ENCODE measurements around the gene HIGD1A. TPM values are rescaled to one million over a fixed set of nuclear protein-coding genes. Genes with fewer than 3 reads are reported as not detected.
A peak's percentile ranks its signal among the peaks of the same experiment; 100 is the strongest.

HIGD1A gene
- total RNA-seq, 1 donor from 2014 or later, result 82.4 TPM

- Mint-ChIP-seq H3K36me3 (ENCODE audit: low read depth) (peaks cover 13% of the 10 kb centered on the region), H3K27me3 (ENCODE audit: low read depth) (peaks cover 1% of the 10 kb centered on the region), H3K9me3 (no peaks in the 10 kb centered on the region), H3K4me3 (no peak overlapping the region), H3K27ac (ENCODE audit: unreplicated experiment) (no peak overlapping the region), H3K4me1 (peaks cover 52% of the 10 kb centered on the region)
- DNase-seq (ENCODE audit: low read depth, low spot score), result no peak
- TF ChIP-seq CTCF (conservative IDR thresholded peaks at IDR 0.05), result no peak
Observed at GRCh38 chr3:42800251-42800650, 4.0 kb downstream of the HIGD1A start.

- no peaks in the 10 kb centered on the region for H3K27me3 Mint-ChIP-seq (ENCODE audit: low read depth)
- peaks cover 47% of the 10 kb centered on the region for H3K4me1 Mint-ChIP-seq
- peaks cover 13% of the 10 kb centered on the region for H3K36me3 Mint-ChIP-seq (ENCODE audit: low read depth)
- TF ChIP-seq CTCF (conservative IDR thresholded peaks at IDR 0.05), result no peak
- no peaks in the 10 kb centered on the region for H3K9me3 Mint-ChIP-seq
- no peak for DNase-seq (ENCODE audit: low read depth, low spot score)
- H3K27ac Mint-ChIP-seq (ENCODE audit: unreplicated experiment), result no peak overlapping the region
- peak overlapping the region; percentile 47 for H3K4me3 Mint-ChIP-seq
Observed at GRCh38 chr3:42799376-42799775, 4.9 kb downstream of the HIGD1A start.

- Mint-ChIP-seq H3K4me3 (peak overlapping the region; percentile 68), H3K27ac (ENCODE audit: unreplicated experiment) (peak overlapping the region; percentile 62), H3K9me3 (no peaks in the 10 kb centered on the region), H3K27me3 (ENCODE audit: low read depth) (no peaks in the 10 kb centered on the region), H3K36me3 (ENCODE audit: low read depth) (peaks cover 23% of the 10 kb centered on the region), H3K4me1 (peaks cover 24% of the 10 kb centered on the region)
- no peak for TF ChIP-seq CTCF (conservative IDR thresholded peaks at IDR 0.05)
- DNase-seq (ENCODE audit: low read depth, low spot score), result no peak
Observed at GRCh38 chr3:42796332-42796885, 7.9 kb downstream of the HIGD1A start.

GRCh38 chr3:42795621-42796181 lies 8.6 kb downstream of the HIGD1A start:
- H3K9me3 Mint-ChIP-seq, result no peaks in the 10 kb centered on the region
- H3K27ac Mint-ChIP-seq (ENCODE audit: unreplicated experiment), result no peak overlapping the region
- H3K27me3 Mint-ChIP-seq (ENCODE audit: low read depth), result no peaks in the 10 kb centered on the region
- TF ChIP-seq CTCF (conservative IDR thresholded peaks at IDR 0.05), result no peak
- H3K36me3 Mint-ChIP-seq (ENCODE audit: low read depth), result peaks cover 24% of the 10 kb centered on the region
- DNase-seq (ENCODE audit: low read depth, low spot score), result no peak
- peaks cover 17% of the 10 kb centered on the region for H3K4me1 Mint-ChIP-seq
- no peak overlapping the region for H3K4me3 Mint-ChIP-seq

GRCh38 chr3:42790714-42791229 lies 13.5 kb downstream of the HIGD1A start:
- no peak overlapping the region for H3K4me3 Mint-ChIP-seq
- H3K36me3 Mint-ChIP-seq (ENCODE audit: low read depth), result peaks cover 17% of the 10 kb centered on the region
- DNase-seq (ENCODE audit: low read depth, low spot score), result no peak
- no peak overlapping the region for H3K27ac Mint-ChIP-seq (ENCODE audit: unreplicated experiment)
- no peak for TF ChIP-seq CTCF (conservative IDR thresholded peaks at IDR 0.05)
- peaks cover 6% of the 10 kb centered on the region for H3K4me1 Mint-ChIP-seq
- H3K9me3 Mint-ChIP-seq, result no peaks in the 10 kb centered on the region
- no peaks in the 10 kb centered on the region for H3K27me3 Mint-ChIP-seq (ENCODE audit: low read depth)
